HG03064 (cell line): ENCODE results near the gene YBX2.

ENCODE experiments used
- ATAC-seq: cut with Tn5 transposase; IDR thresholded peaks from one replicate; pipeline ENCODE4 v1.9.1; 2021; ENCODE audit warnings: low read depth; ENCODE audit not compliant: unreplicated experiment

YBX2 gene

GRCh38 chr17:7323731-7324437, 29.4 kb upstream of the YBX2 start:
- no peak for ATAC-seq

- ATAC-seq: no peak
Measured at GRCh38 chr17:7322520-7323194, 28.2 kb upstream of the YBX2 start.

- no peak for ATAC-seq
Measured at GRCh38 chr17:7321466-7321865, 27.0 kb upstream of the YBX2 start.

GRCh38 chr17:7318121-7318860, 23.9 kb upstream of the YBX2 start:
- ATAC-seq: no peak

- ATAC-seq: no peak
Measured at GRCh38 chr17:7317161-7317803, 22.8 kb upstream of the YBX2 start.

- ATAC-seq: no peak
Measured at GRCh38 chr17:7315570-7316235, 21.3 kb upstream of the YBX2 start.

GRCh38 chr17:7314719-7315569, 20.5 kb upstream of the YBX2 start, which contains the start of gene GPS2:
GPS2 (minus strand) TSS chr17:7315360; CDS start chr17:7315052, 308 bp downstream.
- peak; percentile 54 for ATAC-seq

GRCh38 chr17:7313890-7314718, 19.7 kb upstream of the YBX2 start:
- ATAC-seq: no peak

GRCh38 chr17:7313088-7313889, 18.9 kb upstream of the YBX2 start:
- no peak for ATAC-seq

- ATAC-seq: no peak
Measured at GRCh38 chr17:7312432-7313087, 18.1 kb upstream of the YBX2 start.

GRCh38 chr17:7311110-7311705, 16.8 kb upstream of the YBX2 start:
- no peak for ATAC-seq

- no peak for ATAC-seq
Measured at GRCh38 chr17:7309628-7310027, 15.2 kb upstream of the YBX2 start.

- no peak for ATAC-seq
Measured at GRCh38 chr17:7308625-7309433, 14.4 kb upstream of the YBX2 start.

- no peak for ATAC-seq
Measured at GRCh38 chr17:7307686-7308624, 13.5 kb upstream of the YBX2 start.
